Measurements from ENCODE around the gene DUS1L. TPM values are rescaled to one million over a fixed set of nuclear protein-coding genes. Genes with fewer than 3 reads are reported as not detected.
A peak's percentile ranks its signal among the peaks of the same experiment; 100 is the strongest.

The DUS1L gene
- total RNA-seq, 5 donors from 2014 or later (not counting 1 experiment from before 2014, with no cell fraction given) = 137 to 186 (median 177) TPM

GRCh38 chr17:82064433-82065192, 991 bp downstream of the DUS1L start:
- H3K4me1 ChIP-seq (ENCODE audit: control insufficient read depth in 1 of 2, extremely low read depth in 1 of 2, insufficient read depth in 2 of 2, low read length in 2 of 2) = peaks cover 9 to 39% of the 10 kb centered on the region in 2 experiments
- Mint-ChIP-seq H3K27ac (peak overlapping the region; percentile 52 to 69), H3K27me3 (no peaks in the 10 kb centered on the region), H3K36me3 (peaks cover 4% of the 10 kb centered on the region), H3K9me3 (no peaks in the 10 kb centered on the region), H3K4me1 (peaks cover 5 to 19% (median 16%) of the 10 kb centered on the region in 3 donors), H3K4me3 (peak overlapping the region; percentile 67 to 81 (median 74))
- DNase-seq (no peak), ATAC-seq (replicated peaks in 1 of 4) (no peak)
- ChIA-PET CTCF (interaction anchor here in 1 of 2 donors (0.5 kb wide), 1 partner anchor 10 kb away, joined by 5 read pairs; no protein-coding TSS in a partner anchor), POLR2A (interaction anchor here in 1 of 2 donors (0.6 kb wide), 1 partner anchor 34 kb away, joined by 3 read pairs; no protein-coding TSS in a partner anchor)
- H3K36me3 ChIP-seq (ENCODE audit: control insufficient read depth in 2 of 2, extremely low read depth in 1 of 2, insufficient read depth in 1 of 2, low read length in 1 of 2) = peaks cover 5 to 36% of the 10 kb centered on the region in 2 donors
- 47% methylated on average over 35 of the region's 36 CpGs for WGBS (ENCODE audit: insufficient coverage)
- H3K27ac ChIP-seq (ENCODE audit: low read length) = peak overlapping the region; percentile 30
- H3K4me3 ChIP-seq (ENCODE audit: control insufficient read depth in 1 of 2, extremely low read depth in 1 of 2, low read length in 1 of 2) = peak overlapping the region; percentile 62 to 83
- H3K9me3 ChIP-seq = no peaks in the 10 kb centered on the region
- no peaks in the 10 kb centered on the region for H3K27me3 ChIP-seq (replicated peaks in 1 of 2; ENCODE audit: control insufficient read depth in 2 of 2, extremely low read depth in 1 of 2, insufficient read depth in 2 of 2, low read length in 1 of 2)

GRCh38 chr17:82063424-82064415, 1.9 kb downstream of the DUS1L start:
- no peaks in the 10 kb centered on the region for H3K27me3 Mint-ChIP-seq
- Histone ChIP-seq H3K4me3 (ENCODE audit: control insufficient read depth in 1 of 2, extremely low read depth in 1 of 2, low read length in 1 of 2) (no peak overlapping the region), H3K27me3 (replicated peaks in 1 of 2; ENCODE audit: control insufficient read depth in 2 of 2, extremely low read depth in 1 of 2, insufficient read depth in 2 of 2, low read length in 1 of 2) (no peaks in the 10 kb centered on the region), H3K4me1 (ENCODE audit: control insufficient read depth in 1 of 2, extremely low read depth in 1 of 2, insufficient read depth in 2 of 2, low read length in 2 of 2) (peaks cover 9 to 39% of the 10 kb centered on the region in 2 experiments), H3K9me3 (no peaks in the 10 kb centered on the region), H3K36me3 (ENCODE audit: control insufficient read depth in 2 of 2, extremely low read depth in 1 of 2, insufficient read depth in 1 of 2, low read length in 1 of 2) (peaks cover 14 to 42% of the 10 kb centered on the region in 2 donors), H3K27ac (ENCODE audit: low read length) (no peak overlapping the region)
- ChIA-PET POLR2A (interaction anchor here (0.5 to 0.6 kb wide), 2 partner anchors 33 to 63 kb away, joined by 3 to 5 read pairs; no protein-coding TSS in a partner anchor), CTCF (interaction anchor here in 1 of 2 donors (0.5 kb wide), 1 partner anchor 11 kb away, joined by 5 read pairs; no protein-coding TSS in a partner anchor)
- peaks cover 4% of the 10 kb centered on the region for H3K36me3 Mint-ChIP-seq
- no peak for ATAC-seq (replicated peaks in 1 of 4)
- H3K27ac Mint-ChIP-seq = peak overlapping the region; percentile 52 to 69
- WGBS (ENCODE audit: insufficient coverage) = 87% methylated on average over 14 of the region's 20 CpGs
- peak overlapping the region; percentile 67 to 81 (median 74) for H3K4me3 Mint-ChIP-seq
- H3K4me1 Mint-ChIP-seq = peaks cover 5 to 19% (median 16%) of the 10 kb centered on the region in 3 donors
- no peak for DNase-seq
- H3K9me3 Mint-ChIP-seq = no peaks in the 10 kb centered on the region

GRCh38 chr17:82062984-82063368, 2.6 kb downstream of the DUS1L start:
- ATAC-seq (replicated peaks in 1 of 4) (no peak), DNase-seq (no peak)
- CTCF ChIA-PET = no interaction called here
- H3K4me1 Mint-ChIP-seq = peaks cover 5 to 19% (median 16%) of the 10 kb centered on the region in 3 donors
- no peaks in the 10 kb centered on the region for H3K9me3 Mint-ChIP-seq
- H3K4me1 ChIP-seq (ENCODE audit: control insufficient read depth in 1 of 2, extremely low read depth in 1 of 2, insufficient read depth in 2 of 2, low read length in 2 of 2) = peaks cover 9 to 39% of the 10 kb centered on the region in 2 experiments
- H3K36me3 Mint-ChIP-seq = peaks cover 4% of the 10 kb centered on the region
- 98% methylated on average over 5 of the region's 9 CpGs for WGBS (ENCODE audit: insufficient coverage)
- H3K9me3 ChIP-seq = no peaks in the 10 kb centered on the region
- H3K27ac Mint-ChIP-seq = no peak overlapping the region
- H3K27ac ChIP-seq (ENCODE audit: low read length) = no peak overlapping the region
- H3K4me3 ChIP-seq (ENCODE audit: control insufficient read depth in 1 of 2, extremely low read depth in 1 of 2, low read length in 1 of 2) = no peak overlapping the region
- POLR2A ChIA-PET = no interaction called here
- H3K4me3 Mint-ChIP-seq = peak overlapping the region in 1 of 3 donors; percentile 6
- H3K36me3 ChIP-seq (ENCODE audit: control insufficient read depth in 2 of 2, extremely low read depth in 1 of 2, insufficient read depth in 1 of 2, low read length in 1 of 2) = peaks cover 16 to 47% of the 10 kb centered on the region in 2 donors
- H3K27me3 ChIP-seq (replicated peaks in 1 of 2; ENCODE audit: control insufficient read depth in 2 of 2, extremely low read depth in 1 of 2, insufficient read depth in 2 of 2, low read length in 1 of 2) = no peaks in the 10 kb centered on the region
- no peaks in the 10 kb centered on the region for H3K27me3 Mint-ChIP-seq

GRCh38 chr17:82062076-82062983, 3.3 kb downstream of the DUS1L start:
- WGBS (ENCODE audit: insufficient coverage) = 96% methylated on average over 18 of the region's 24 CpGs
- Histone ChIP-seq H3K4me1 (ENCODE audit: control insufficient read depth in 1 of 2, extremely low read depth in 1 of 2, insufficient read depth in 2 of 2, low read length in 2 of 2) (peaks cover 9 to 39% of the 10 kb centered on the region in 2 experiments), H3K4me3 (ENCODE audit: control insufficient read depth in 1 of 2, extremely low read depth in 1 of 2, low read length in 1 of 2) (no peak overlapping the region), H3K36me3 (ENCODE audit: control insufficient read depth in 2 of 2, extremely low read depth in 1 of 2, insufficient read depth in 1 of 2, low read length in 1 of 2) (peaks cover 16 to 52% of the 10 kb centered on the region in 2 donors), H3K9me3 (no peaks in the 10 kb centered on the region), H3K27ac (ENCODE audit: low read length) (no peak overlapping the region), H3K27me3 (replicated peaks in 1 of 2; ENCODE audit: control insufficient read depth in 2 of 2, extremely low read depth in 1 of 2, insufficient read depth in 2 of 2, low read length in 1 of 2) (no peaks in the 10 kb centered on the region)
- H3K4me3 Mint-ChIP-seq = peak overlapping the region in 2 of 3 donors; percentile 17 to 28
- peaks cover 5 to 19% (median 16%) of the 10 kb centered on the region in 3 donors for H3K4me1 Mint-ChIP-seq
- ChIA-PET POLR2A (no interaction called here), CTCF (no interaction called here)
- H3K27me3 Mint-ChIP-seq = no peaks in the 10 kb centered on the region
- ATAC-seq (replicated peaks in 1 of 4) = no peak
- peaks cover 7% of the 10 kb centered on the region for H3K36me3 Mint-ChIP-seq
- no peak overlapping the region for H3K27ac Mint-ChIP-seq
- H3K9me3 Mint-ChIP-seq = no peaks in the 10 kb centered on the region
- DNase-seq = no peak

DNA sequence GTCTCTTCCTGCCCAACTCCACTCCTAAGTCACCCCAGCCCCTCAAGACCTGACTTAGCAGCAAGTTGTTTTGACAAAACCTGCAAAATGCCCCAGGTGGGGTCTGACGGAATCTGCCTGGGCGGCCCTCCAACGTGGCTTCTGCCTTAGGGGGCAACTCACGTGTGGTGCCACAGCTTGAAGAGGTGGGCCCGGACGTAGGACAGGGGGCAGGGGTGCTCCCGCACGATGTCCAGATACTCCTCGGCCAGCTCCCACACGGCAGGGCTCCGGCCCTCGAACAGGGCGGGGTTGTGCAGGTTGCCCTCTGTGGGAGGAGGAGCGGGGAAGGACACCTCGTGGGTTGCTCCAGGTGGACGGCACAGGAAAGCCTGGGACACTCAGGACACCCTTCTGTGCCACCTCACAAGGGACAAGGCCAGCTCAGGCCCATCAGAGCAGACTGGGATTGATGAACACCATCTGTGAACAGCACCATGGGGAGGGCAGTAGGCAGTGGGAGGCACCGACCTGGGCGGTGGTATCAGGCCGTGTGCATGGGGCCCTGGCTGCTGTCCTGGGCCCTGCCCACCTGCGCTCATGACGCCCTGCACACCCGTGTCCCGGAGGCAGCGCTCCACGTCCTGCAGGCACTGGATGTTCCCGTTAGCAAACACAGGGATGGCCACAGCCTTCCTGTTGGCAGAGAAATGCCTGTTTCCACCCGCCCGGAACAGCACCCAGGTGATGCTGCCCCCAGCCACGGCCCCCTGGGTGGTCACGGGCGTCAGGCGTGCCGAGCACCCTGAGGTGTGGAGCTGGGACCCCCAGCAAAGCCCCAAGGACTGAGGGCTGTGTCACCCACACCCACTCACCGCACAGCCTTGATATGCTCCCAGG, 4.3 kb downstream of the DUS1L start:
- Histone ChIP-seq H3K27me3 (replicated peaks in 1 of 2; ENCODE audit: control insufficient read depth in 2 of 2, extremely low read depth in 1 of 2, insufficient read depth in 2 of 2, low read length in 1 of 2) (no peaks in the 10 kb centered on the region), H3K27ac (ENCODE audit: low read length) (no peak overlapping the region), H3K9me3 (no peaks in the 10 kb centered on the region), H3K36me3 (ENCODE audit: control insufficient read depth in 2 of 2, extremely low read depth in 1 of 2, insufficient read depth in 1 of 2, low read length in 1 of 2) (peaks cover 16 to 62% of the 10 kb centered on the region in 2 donors), H3K4me1 (ENCODE audit: control insufficient read depth in 1 of 2, extremely low read depth in 1 of 2, insufficient read depth in 2 of 2, low read length in 2 of 2) (peaks cover 7 to 32% of the 10 kb centered on the region in 2 experiments), H3K4me3 (ENCODE audit: control insufficient read depth in 1 of 2, extremely low read depth in 1 of 2, low read length in 1 of 2) (no peak overlapping the region)
- WGBS (ENCODE audit: insufficient coverage) = 95% methylated on average over 32 of the region's 34 CpGs
- Mint-ChIP-seq H3K36me3 (peaks cover 7% of the 10 kb centered on the region), H3K4me1 (peaks cover 3 to 12% (median 11%) of the 10 kb centered on the region in 3 donors), H3K9me3 (no peaks in the 10 kb centered on the region), H3K27me3 (no peaks in the 10 kb centered on the region), H3K4me3 (no peak overlapping the region), H3K27ac (no peak overlapping the region)
- ATAC-seq (replicated peaks in 1 of 4) = no peak
- POLR2A ChIA-PET = no interaction called here
- no peak for DNase-seq
- CTCF ChIA-PET = no interaction called here
